Measurements from ENCODE around the gene MRPL18.

DNA sequence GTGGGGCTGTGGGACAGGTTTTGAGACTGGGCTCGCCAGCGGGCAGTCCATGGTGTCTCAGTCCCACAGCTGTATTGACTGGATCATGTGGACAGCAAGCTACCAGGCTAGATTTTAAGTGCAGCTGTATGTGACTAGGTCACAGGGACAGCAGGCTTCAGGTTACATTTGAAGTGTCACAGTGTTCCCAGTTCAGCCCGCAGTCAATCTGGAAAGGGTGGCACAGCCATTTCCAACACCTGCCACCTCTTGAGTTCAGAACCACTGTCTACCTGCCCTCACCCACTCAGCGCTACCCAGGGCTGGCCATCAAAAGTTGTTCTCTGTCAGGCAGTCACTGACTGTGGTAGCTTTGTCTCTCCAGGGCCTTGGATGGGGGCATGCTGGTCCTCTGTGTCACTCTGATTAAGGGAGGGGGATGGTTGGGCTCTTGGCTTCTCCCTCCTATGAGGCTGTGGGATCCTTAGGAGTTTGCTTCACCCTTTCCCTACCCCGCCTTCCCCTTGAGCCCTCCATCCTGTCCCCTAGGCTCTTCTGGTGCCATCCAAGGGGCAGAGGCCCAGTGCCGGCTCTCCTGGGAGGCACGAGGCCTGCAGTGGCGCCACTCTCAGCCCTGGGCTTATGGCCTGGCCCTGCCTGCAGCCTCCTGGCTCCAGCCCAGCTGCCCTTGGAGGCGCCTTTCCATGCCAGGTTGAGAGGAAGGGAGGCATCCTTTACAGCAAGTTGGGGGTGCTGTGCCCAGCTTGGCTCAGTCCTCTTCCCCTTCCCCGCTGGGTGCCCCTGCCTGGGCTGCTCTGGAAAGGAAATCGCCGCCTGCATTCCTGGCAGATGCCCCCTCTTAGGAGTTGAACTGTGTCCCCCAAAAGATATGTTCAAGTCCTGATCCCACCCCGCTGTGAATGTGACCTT is 54.7 kb downstream of the MRPL18 start:
- TF ChIP-seq, protein P1, sequence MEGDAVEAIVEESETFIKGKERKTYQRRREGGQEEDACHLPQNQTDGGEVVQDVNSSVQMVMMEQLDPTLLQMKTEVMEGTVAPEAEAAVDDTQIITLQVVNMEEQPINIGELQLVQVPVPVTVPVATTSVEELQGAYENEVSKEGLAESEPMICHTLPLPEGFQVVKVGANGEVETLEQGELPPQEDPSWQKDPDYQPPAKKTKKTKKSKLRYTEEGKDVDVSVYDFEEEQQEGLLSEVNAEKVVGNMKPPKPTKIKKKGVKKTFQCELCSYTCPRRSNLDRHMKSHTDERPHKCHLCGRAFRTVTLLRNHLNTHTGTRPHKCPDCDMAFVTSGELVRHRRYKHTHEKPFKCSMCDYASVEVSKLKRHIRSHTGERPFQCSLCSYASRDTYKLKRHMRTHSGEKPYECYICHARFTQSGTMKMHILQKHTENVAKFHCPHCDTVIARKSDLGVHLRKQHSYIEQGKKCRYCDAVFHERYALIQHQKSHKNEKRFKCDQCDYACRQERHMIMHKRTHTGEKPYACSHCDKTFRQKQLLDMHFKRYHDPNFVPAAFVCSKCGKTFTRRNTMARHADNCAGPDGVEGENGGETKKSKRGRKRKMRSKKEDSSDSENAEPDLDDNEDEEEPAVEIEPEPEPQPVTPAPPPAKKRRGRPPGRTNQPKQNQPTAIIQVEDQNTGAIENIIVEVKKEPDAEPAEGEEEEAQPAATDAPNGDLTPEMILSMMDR (IDR thresholded peaks at IDR 0.05) = no peak
- no peak for TF ChIP-seq POLR2A (IDR thresholded peaks at IDR 0.05)
